GM18511 (cell line): ENCODE measurements around the gene CD226.

Experiments used
- ATAC-seq: cut with Tn5 transposase; IDR thresholded peaks from one replicate; pipeline ENCODE4 v1.9.1; 2021; ENCODE audit warnings: mild to moderate bottlenecking, moderate library complexity; ENCODE audit not compliant: unreplicated experiment

The CD226 gene

GRCh38 chr18:69820538-69820937, 127.1 kb downstream of the CD226 start:
- no peak for ATAC-seq

DNA sequence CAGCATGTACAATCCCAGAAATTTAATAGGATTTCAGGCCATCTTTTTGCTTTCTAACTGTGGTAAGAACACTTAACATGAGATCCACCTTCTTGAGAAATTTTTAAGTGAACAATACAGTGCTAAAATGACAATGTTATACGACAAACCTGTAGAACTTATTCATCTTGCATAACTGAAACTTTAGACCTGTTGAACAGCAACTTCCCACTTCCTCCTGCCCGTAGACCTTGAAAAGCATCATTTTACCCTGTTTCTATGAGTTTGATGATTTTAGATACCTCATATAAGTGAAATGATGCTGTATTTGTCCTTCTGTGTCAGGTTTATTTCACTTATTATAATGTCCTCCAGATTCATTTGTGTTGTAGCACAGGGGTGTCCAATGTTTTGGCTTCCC, 128.2 kb downstream of the CD226 start:
- no peak for ATAC-seq

DNA sequence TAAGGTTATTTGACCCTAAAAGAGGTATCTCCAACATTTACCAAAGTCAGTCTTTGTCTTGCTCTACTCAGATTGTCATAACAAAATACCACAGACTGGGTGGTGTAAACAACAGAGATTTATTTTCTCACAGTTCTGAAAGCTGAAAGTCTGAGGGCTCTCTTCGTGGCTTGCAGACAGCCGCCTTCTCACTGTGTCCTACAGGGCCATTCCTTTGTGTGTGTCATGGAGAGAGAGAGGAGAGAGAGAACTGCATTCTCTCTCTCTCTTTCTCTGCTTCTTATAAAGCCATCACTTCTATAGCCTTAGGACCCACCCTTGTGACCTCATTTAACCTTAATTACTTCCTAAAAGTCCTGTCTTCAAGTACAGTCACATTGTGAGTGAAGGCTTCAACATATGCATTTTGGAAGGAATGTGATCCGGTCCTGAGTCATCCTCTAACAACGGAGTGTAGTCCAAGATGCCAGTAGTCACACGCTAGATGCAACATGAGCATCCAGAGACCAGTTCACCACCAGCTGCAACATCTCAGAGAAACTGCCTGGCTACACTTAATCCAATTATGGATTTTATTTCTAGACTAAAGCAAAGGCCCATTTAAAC, 130.2 kb downstream of the CD226 start:
- no peak for ATAC-seq

DNA sequence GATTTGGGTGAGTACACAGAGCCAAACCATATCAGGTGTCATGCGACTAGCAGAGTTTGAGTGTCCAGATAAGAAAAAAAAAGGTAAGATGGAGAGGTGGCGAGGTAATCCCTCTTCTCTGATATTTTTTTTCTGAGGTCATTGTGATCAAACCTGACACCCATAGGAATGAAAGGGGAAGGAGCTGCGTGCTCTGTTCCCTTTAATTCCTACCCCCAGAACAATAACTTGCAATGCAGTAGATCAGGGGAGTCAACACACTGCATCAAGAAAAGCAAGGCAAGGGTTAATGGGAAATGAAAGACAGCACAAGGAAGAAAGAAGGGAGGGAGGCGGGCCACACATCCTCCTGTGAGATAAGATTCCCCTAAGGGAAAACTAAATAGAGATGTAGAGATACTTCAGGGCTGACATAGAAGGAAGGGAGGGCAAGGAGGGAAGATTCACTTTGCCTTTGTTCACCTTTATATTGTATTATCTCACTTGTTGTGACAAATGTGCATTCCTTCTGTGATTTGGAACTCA, 132.8 kb downstream of the CD226 start:
- ATAC-seq = no peak

GRCh38 chr18:69813559-69813958, 134.1 kb downstream of the CD226 start:
- ATAC-seq = no peak

DNA sequence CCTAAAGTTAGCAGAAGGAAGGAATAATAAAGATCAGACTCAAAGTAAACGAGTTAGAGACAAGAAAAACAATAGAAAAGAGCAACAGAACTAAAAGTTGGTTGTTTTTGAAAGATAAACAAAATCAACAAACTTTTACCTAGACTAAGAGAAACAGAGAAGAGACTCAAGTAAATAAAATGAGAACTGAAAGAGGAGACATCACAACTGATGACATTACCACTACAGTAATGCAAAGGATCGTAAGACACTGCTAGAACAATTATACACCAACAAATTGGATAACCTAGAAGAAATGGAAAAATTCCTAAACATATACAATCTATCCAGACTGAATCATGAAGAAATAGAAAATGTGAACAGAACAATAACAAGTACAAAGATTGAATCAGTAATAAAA, 139.3 kb downstream of the CD226 start:
- ATAC-seq = no peak

- ATAC-seq = no peak
These were observed 142.7 kb downstream of the CD226 start for GRCh38 chr18:69804776-69805501.
